Neutrophil (primary cell): ENCODE results near the gene VPS8.
"Not testable (repeated sequence)": the region's sequence is repeated elsewhere in the genome, so short reads cannot be mapped to it uniquely, and the experiment has no call there.

Source experiments
- H3K27ac ChIP-seq: fragments of 200-600 bp; sonication (generic); 2 replicates; pipeline ENCODE4 v1.5.1; 2016; ENCODE audit warnings: mild to moderate bottlenecking, moderate library complexity
- H3K27me3 ChIP-seq: fragments of 200-600 bp; sonication (generic); 2 replicates; pipeline ENCODE4 v1.6.0; 2016; ENCODE audit warnings: mild to moderate bottlenecking
- H3K36me3 ChIP-seq: fragments of 200-600 bp; sonication (generic); 2 replicates; pipeline ENCODE4 v1.5.1; 2017
- H3K4me1 ChIP-seq, 2 experiments: fragments of 200-600 bp in 1 of 2; sonication (generic) in 1 of 2; 1 replicate in 1 of 2; 2 replicates in 1 of 2; pipeline versions ENCODE4 v1.5.1 to v1.6.1; 2013 to 2016; ENCODE audit warnings: low read depth in 1 of 2, low read length in 1 of 2, mild to moderate bottlenecking in 1 of 2, moderate library complexity in 1 of 2; ENCODE audit not compliant: control insufficient read depth in 1 of 2, insufficient read depth in 1 of 2
- H3K4me3 ChIP-seq, 2 experiments: fragments of 200-600 bp in 1 of 2; sonication (generic) in 1 of 2; 1 replicate in 1 of 2; 2 replicates in 1 of 2; pipeline ENCODE4 v1.5.1; 2013 to 2016; ENCODE audit warnings: low read depth in 1 of 2, low read length in 1 of 2, mild to moderate bottlenecking in 1 of 2, moderate library complexity in 1 of 2
- H3K9me3 ChIP-seq: fragments of 200-600 bp; sonication (generic); 2 replicates; pipeline ENCODE4 v1.5.1; 2016
- CTCF ChIP-seq: fragments of 200-600 bp; sonication (generic); IDR thresholded peaks from 2 replicates; pipeline ENCODE4 v1.5.1; 2016; ENCODE audit warnings: antibody characterized with exemption

Gene VPS8

GRCh38 chr3:184981071-184981470 is 169.1 kb downstream of the VPS8 start:
- H3K4me3 ChIP-seq = no peak overlapping the region
- TF ChIP-seq CTCF = no peak
- H3K27ac ChIP-seq = no peak overlapping the region
- no peaks in the 10 kb centered on the region for H3K4me1 ChIP-seq
- H3K27me3 ChIP-seq = no peaks in the 10 kb centered on the region
- no peaks in the 10 kb centered on the region for H3K9me3 ChIP-seq
- H3K36me3 ChIP-seq = peaks cover 38% of the 10 kb centered on the region

GRCh38 chr3:184982076-184982475 is 170.1 kb downstream of the VPS8 start:
- H3K9me3 ChIP-seq = no peaks in the 10 kb centered on the region
- no peaks in the 10 kb centered on the region for H3K27me3 ChIP-seq
- H3K27ac ChIP-seq = no peak overlapping the region
- H3K4me1 ChIP-seq = no peaks in the 10 kb centered on the region
- TF ChIP-seq CTCF = no peak
- H3K36me3 ChIP-seq = peaks cover 48% of the 10 kb centered on the region
- no peak overlapping the region for H3K4me3 ChIP-seq

DNA sequence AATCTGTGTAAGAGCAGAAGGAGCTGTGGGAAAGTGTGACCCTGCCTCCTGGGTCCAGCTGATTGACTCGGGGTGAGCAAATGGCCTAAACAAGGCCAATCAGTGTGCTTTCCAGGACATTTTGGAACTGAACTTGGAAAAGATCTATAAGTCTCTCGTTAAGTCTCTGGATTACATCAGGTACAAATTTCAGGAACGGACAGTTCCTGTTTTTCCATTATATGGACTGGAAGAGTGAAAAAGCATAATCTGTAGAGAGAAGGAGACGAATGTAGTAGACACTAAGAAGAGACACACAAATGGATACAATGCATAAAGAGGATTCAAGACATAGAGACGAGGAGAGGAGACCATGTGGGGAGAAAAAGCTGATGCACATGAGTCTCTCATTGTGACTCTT is 173.6 kb downstream of the VPS8 start:
- no peak for TF ChIP-seq CTCF
- Histone ChIP-seq H3K9me3 (no peaks in the 10 kb centered on the region), H3K4me3 (no peak overlapping the region), H3K27ac (no peak overlapping the region), H3K4me1 (no peaks in the 10 kb centered on the region), H3K36me3 (peaks cover 67% of the 10 kb centered on the region), H3K27me3 (no peaks in the 10 kb centered on the region)

GRCh38 chr3:184986366-184986889 is 174.5 kb downstream of the VPS8 start:
- no peak overlapping the region for H3K27ac ChIP-seq
- no peaks in the 10 kb centered on the region for H3K4me1 ChIP-seq
- H3K4me3 ChIP-seq = no peak overlapping the region
- no peaks in the 10 kb centered on the region for H3K27me3 ChIP-seq
- peaks cover 62% of the 10 kb centered on the region for H3K36me3 ChIP-seq
- no peak for TF ChIP-seq CTCF
- H3K9me3 ChIP-seq = no peaks in the 10 kb centered on the region

GRCh38 chr3:184993394-184993793 is 181.4 kb downstream of the VPS8 start:
- H3K9me3 ChIP-seq = no peaks in the 10 kb centered on the region
- TF ChIP-seq CTCF = no peak
- H3K36me3 ChIP-seq = peaks cover 54% of the 10 kb centered on the region
- no peaks in the 10 kb centered on the region for H3K27me3 ChIP-seq
- no peak overlapping the region for H3K4me3 ChIP-seq
- no peaks in the 10 kb centered on the region for H3K4me1 ChIP-seq
- H3K27ac ChIP-seq = no peak overlapping the region

DNA sequence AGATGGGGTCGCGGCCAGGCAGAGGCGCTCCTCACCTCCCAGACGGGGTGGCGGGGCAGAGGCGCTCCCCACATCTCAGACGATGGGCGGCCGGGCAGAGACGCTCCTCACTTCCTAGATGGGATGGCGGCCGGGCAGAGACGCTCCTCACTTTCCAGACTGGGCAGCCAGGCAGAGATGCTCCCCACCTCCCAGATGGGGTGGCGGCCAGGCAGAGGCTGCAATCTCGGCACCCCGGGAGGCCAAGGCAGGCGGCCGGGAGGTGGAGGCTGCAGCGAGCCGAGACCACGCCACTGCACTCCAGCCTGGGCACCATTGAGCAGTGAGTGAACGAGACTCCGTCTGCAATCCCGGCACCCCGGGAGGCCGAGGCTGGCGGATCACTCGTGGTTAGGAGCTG is 191.9 kb downstream of the VPS8 start:
- H3K27ac ChIP-seq, H3K9me3 ChIP-seq, H3K4me1 ChIP-seq, H3K4me3 ChIP-seq, H3K27me3 ChIP-seq: not testable (repeated sequence)
- peaks cover 61% of the 10 kb centered on the region for H3K36me3 ChIP-seq
